WERI-Rb-1 (cell line): ENCODE data around the gene OBSL1.

ENCODE experiments used
- DNase-seq: peaks from one replicate; pipeline ENCODE4 v3.0.0-alpha.2; 2020
- H3K27ac ChIP-seq: fragments of 250-450 bp; sonication (Bioruptor Pico); 2 replicates; pipeline ENCODE4 v1.5.1; 2020; ENCODE audit warnings: mild to moderate bottlenecking, moderate library complexity
- H3K27me3 ChIP-seq: fragments of 250-450 bp; sonication (Bioruptor Pico); 2 replicates; pipeline ENCODE4 v1.5.1; 2021; ENCODE audit warnings: mild to moderate bottlenecking, low read depth, moderate library complexity; ENCODE audit not compliant: insufficient read depth, severe bottlenecking
- H3K36me3 ChIP-seq: fragments of 250-450 bp; sonication (Bioruptor Pico); 2 replicates; pipeline ENCODE4 v1.5.1; 2020; ENCODE audit warnings: mild to moderate bottlenecking, moderate library complexity
- H3K4me3 ChIP-seq: 2 replicates; pipeline ENCODE4 v1.5.1; 2011; ENCODE audit warnings: low read depth, mild to moderate bottlenecking, control low read depth, low read length
- H3K9me3 ChIP-seq: fragments of 250-450 bp; sonication (Bioruptor Pico); 2 replicates; pipeline ENCODE4 v1.5.1; 2021; ENCODE audit warnings: mild to moderate bottlenecking, moderate library complexity; ENCODE audit not compliant: severe bottlenecking
- CTCF ChIP-seq: IDR thresholded peaks from 2 replicates; pipeline ENCODE4 v1.5.1; 2011; ENCODE audit warnings: low read depth, mild to moderate bottlenecking, control low read depth, inconsistent platforms, low read length

OBSL1 gene

GRCh38 chr2:219611866-219612576 is 40.7 kb upstream of the OBSL1 start:
- Histone ChIP-seq H3K27me3 (no peaks in the 10 kb centered on the region), H3K9me3 (no peaks in the 10 kb centered on the region), H3K27ac (no peak overlapping the region), H3K36me3 (peaks cover 3% of the 10 kb centered on the region; the same call in 1 of the 2 replicates), H3K4me3 (no peak overlapping the region)
- no peak for DNase-seq
- no peak for TF ChIP-seq CTCF

DNA sequence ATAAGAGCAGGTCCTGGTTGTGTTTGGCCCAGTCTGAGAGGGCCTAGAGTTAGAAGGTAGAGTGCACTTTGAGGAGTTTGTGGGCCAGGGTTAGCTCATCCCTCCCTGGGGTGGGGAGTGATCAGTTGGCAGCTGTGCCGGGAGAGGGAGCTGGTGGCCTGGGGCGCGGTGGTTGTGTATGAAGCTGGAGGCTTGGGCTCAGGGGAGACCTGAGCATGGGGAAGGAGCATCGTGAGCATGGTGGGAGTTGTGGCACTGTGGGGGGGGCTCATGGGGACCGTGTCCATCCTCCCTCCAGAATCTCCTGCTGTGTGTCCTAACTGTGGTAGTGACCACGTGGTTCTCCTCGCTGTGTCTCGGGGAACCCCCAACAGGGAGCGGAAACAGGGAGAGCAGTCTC is 40.0 kb upstream of the OBSL1 start:
- no peak for TF ChIP-seq CTCF
- Histone ChIP-seq H3K27ac (no peak overlapping the region), H3K9me3 (no peaks in the 10 kb centered on the region), H3K4me3 (no peak overlapping the region), H3K36me3 (peaks cover 4% of the 10 kb centered on the region), H3K27me3 (no peaks in the 10 kb centered on the region)
- DNase-seq, result no peak

GRCh38 chr2:219609149-219609750 is 37.9 kb upstream of the OBSL1 start:
- Histone ChIP-seq H3K27ac (no peak overlapping the region), H3K36me3 (peaks cover 8% of the 10 kb centered on the region), H3K27me3 (no peaks in the 10 kb centered on the region), H3K4me3 (no peak overlapping the region), H3K9me3 (no peaks in the 10 kb centered on the region)
- no peak for TF ChIP-seq CTCF
- peak; percentile 38 for DNase-seq

DNA sequence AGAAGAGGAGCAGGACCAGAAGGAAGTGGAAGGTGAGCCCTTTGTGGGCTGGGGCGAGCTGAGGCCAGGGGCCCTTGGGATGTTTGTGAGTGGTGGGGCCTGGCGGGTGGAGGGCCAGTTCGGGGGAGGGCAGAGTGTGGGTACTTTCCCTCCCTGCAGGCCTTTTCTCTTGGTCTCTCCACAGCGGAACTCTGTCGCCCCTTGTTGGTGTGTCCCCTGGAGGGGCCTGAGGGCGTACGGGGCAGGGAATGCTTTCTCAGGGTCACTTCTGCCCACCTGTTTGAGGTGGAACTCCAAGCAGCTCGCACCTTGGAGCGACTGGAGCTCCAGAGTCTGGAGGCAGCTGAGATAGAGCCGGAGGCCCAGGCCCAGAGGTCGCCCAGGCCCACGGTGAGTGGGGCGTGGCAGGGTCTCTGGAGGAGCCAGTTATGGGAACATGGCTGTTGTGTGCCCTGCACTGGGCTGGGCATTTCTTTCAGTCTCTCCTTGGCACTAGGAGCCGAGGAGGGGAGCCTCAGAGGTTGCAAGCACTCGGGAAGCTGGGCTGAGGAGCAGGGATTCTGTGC is 37.1 kb upstream of the OBSL1 start:
- Histone ChIP-seq H3K27me3 (no peaks in the 10 kb centered on the region), H3K27ac (no peak overlapping the region), H3K4me3 (no peak overlapping the region), H3K9me3 (no peaks in the 10 kb centered on the region), H3K36me3 (peaks cover 8% of the 10 kb centered on the region)
- no peak for DNase-seq
- TF ChIP-seq CTCF, result no peak

DNA sequence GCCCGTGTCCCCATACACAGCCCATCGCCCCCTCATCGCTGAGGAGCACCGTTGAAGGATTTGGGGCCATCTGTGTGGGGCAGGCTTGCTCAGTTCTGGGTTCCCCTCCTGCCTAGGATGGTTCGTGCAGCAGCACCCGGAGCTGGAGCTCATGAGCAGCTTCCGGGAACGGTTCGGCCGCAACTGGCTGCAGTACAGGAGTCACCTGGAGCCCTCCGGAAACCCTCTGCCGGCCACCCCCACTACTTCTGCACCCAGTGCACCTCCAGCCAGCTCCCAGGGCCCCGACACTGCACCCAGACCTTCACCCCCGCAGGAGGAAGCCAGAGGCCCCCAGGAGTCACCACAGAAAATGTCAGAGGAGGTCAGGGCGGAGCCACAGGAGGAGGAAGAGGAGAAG is 36.6 kb upstream of the OBSL1 start:
- no peaks in the 10 kb centered on the region for H3K27me3 ChIP-seq
- no peaks in the 10 kb centered on the region for H3K9me3 ChIP-seq
- H3K4me3 ChIP-seq, result no peak overlapping the region
- no peak overlapping the region for H3K27ac ChIP-seq
- DNase-seq, result no peak
- no peak for TF ChIP-seq CTCF
- peaks cover 8% of the 10 kb centered on the region for H3K36me3 ChIP-seq
